Activated naive CD8-positive, alpha-beta T cell treated with anti-CD3 and anti-CD28 coated beads, Interleukin-2, amount 50 U/mL, for 24 hours (primary cell): Measurements from ENCODE around the gene SLC2A8.

Experiments
- ATAC-seq: fragments of 150-1000 bp; cut with Tn5 transposase; one replicate; pipeline ENCODE4 v1.10.0; 2021
- DNase-seq: peaks from one replicate; pipeline ENCODE4 v3.0.0; 2021
- H3K27ac Mint-ChIP-seq: one replicate; pipeline ENCODE4 v1.8.0; 2021; ENCODE audit warnings: mild to moderate bottlenecking, mixed read lengths
- H3K27me3 Mint-ChIP-seq: one replicate; pipeline ENCODE4 v1.8.0; 2021; ENCODE audit warnings: mixed read lengths
- H3K36me3 Mint-ChIP-seq: one replicate; pipeline ENCODE4 v1.8.0; 2021; ENCODE audit warnings: low read depth, mixed read lengths
- H3K4me1 Mint-ChIP-seq: one replicate; pipeline ENCODE4 v1.8.0; 2021; ENCODE audit warnings: mixed read lengths
- H3K4me3 Mint-ChIP-seq: one replicate; pipeline ENCODE4 v1.8.0; 2021; ENCODE audit warnings: mild to moderate bottlenecking, moderate library complexity, mixed read lengths
- H3K9me3 Mint-ChIP-seq: one replicate; pipeline ENCODE4 v1.8.0; 2021; ENCODE audit warnings: mixed read lengths

The SLC2A8 gene

GRCh38 chr9:127366594-127366993 lies 30.4 kb upstream of the SLC2A8 start:
- Mint-ChIP-seq H3K27me3 (peaks cover 46% of the 10 kb centered on the region), H3K27ac (no peak overlapping the region), H3K36me3 (no peaks in the 10 kb centered on the region), H3K9me3 (no peaks in the 10 kb centered on the region), H3K4me3 (no peak overlapping the region), H3K4me1 (peaks cover under 1% of the 10 kb centered on the region)
- DNase-seq (no peak), ATAC-seq (no peak)

- Mint-ChIP-seq H3K4me1 (no peaks in the 10 kb centered on the region), H3K27ac (no peak overlapping the region), H3K27me3 (peaks cover 61% of the 10 kb centered on the region), H3K9me3 (no peaks in the 10 kb centered on the region), H3K4me3 (no peak overlapping the region), H3K36me3 (no peaks in the 10 kb centered on the region)
- no peak for ATAC-seq
- DNase-seq, result no peak
These were observed 28.0 kb upstream of the SLC2A8 start for GRCh38 chr9:127368852-127369402.

- H3K9me3 Mint-ChIP-seq, result no peaks in the 10 kb centered on the region
- no peak overlapping the region for H3K27ac Mint-ChIP-seq
- H3K4me3 Mint-ChIP-seq, result no peak overlapping the region
- DNase-seq (no peak), ATAC-seq (no peak)
- H3K27me3 Mint-ChIP-seq, result peaks cover 60% of the 10 kb centered on the region
- H3K36me3 Mint-ChIP-seq, result no peaks in the 10 kb centered on the region
- H3K4me1 Mint-ChIP-seq, result no peaks in the 10 kb centered on the region
These were observed 27.5 kb upstream of the SLC2A8 start for GRCh38 chr9:127369428-127369827.

- ATAC-seq (no peak), DNase-seq (no peak)
- no peaks in the 10 kb centered on the region for H3K4me1 Mint-ChIP-seq
- H3K27ac Mint-ChIP-seq, result no peak overlapping the region
- H3K4me3 Mint-ChIP-seq, result no peak overlapping the region
- no peaks in the 10 kb centered on the region for H3K9me3 Mint-ChIP-seq
- H3K27me3 Mint-ChIP-seq, result peaks cover 65% of the 10 kb centered on the region
- H3K36me3 Mint-ChIP-seq, result no peaks in the 10 kb centered on the region
These were observed 26.8 kb upstream of the SLC2A8 start for GRCh38 chr9:127370147-127370579.

- Mint-ChIP-seq H3K4me1 (no peaks in the 10 kb centered on the region), H3K9me3 (no peaks in the 10 kb centered on the region), H3K4me3 (no peak overlapping the region), H3K27ac (peak overlapping the region; percentile 31), H3K27me3 (peaks cover 72% of the 10 kb centered on the region), H3K36me3 (no peaks in the 10 kb centered on the region)
- no peak for DNase-seq
- no peak for ATAC-seq
These were observed 26.0 kb upstream of the SLC2A8 start for GRCh38 chr9:127370672-127371648.

- no peak for ATAC-seq
- Mint-ChIP-seq H3K4me3 (no peak overlapping the region), H3K36me3 (peaks cover 6% of the 10 kb centered on the region), H3K27ac (no peak overlapping the region), H3K4me1 (no peaks in the 10 kb centered on the region), H3K27me3 (peaks cover 67% of the 10 kb centered on the region), H3K9me3 (peaks cover 3% of the 10 kb centered on the region)
- DNase-seq, result no peak
These were observed 16.5 kb upstream of the SLC2A8 start for GRCh38 chr9:127380479-127380878.

- DNase-seq, result no peak
- Mint-ChIP-seq H3K36me3 (peaks cover 6% of the 10 kb centered on the region), H3K9me3 (peaks cover 3% of the 10 kb centered on the region)
These were observed 14.4 kb upstream of the SLC2A8 start for GRCh38 chr9:127382541-127382940.

GRCh38 chr9:127384016-127384730 lies 12.8 kb upstream of the SLC2A8 start:
- peaks cover 66% of the 10 kb centered on the region for H3K27me3 Mint-ChIP-seq
- H3K4me3 Mint-ChIP-seq, result no peak overlapping the region

More at GRCh38 chr9:127382541-127382940, 14.4 kb upstream of the SLC2A8 start:
- no peak for ATAC-seq
- H3K4me3 Mint-ChIP-seq, result no peak overlapping the region
- H3K27ac Mint-ChIP-seq, result no peak overlapping the region
- H3K4me1 Mint-ChIP-seq, result peaks cover 3% of the 10 kb centered on the region
- peaks cover 73% of the 10 kb centered on the region for H3K27me3 Mint-ChIP-seq

GRCh38 chr9:127384901-127385300 lies 12.1 kb upstream of the SLC2A8 start:
- peaks cover 66% of the 10 kb centered on the region for H3K27me3 Mint-ChIP-seq
- no peak for ATAC-seq
- no peak overlapping the region for H3K4me3 Mint-ChIP-seq
- peaks cover 25% of the 10 kb centered on the region for H3K4me1 Mint-ChIP-seq
- peaks cover 3% of the 10 kb centered on the region for H3K36me3 Mint-ChIP-seq
- no peak for DNase-seq
- H3K27ac Mint-ChIP-seq, result no peak overlapping the region
- H3K9me3 Mint-ChIP-seq, result peaks cover 3% of the 10 kb centered on the region

More at GRCh38 chr9:127384016-127384730, 12.8 kb upstream of the SLC2A8 start:
- DNase-seq (no peak), ATAC-seq (no peak)
- Mint-ChIP-seq H3K4me1 (peaks cover 18% of the 10 kb centered on the region), H3K27ac (no peak overlapping the region), H3K36me3 (peaks cover 5% of the 10 kb centered on the region), H3K9me3 (peaks cover 3% of the 10 kb centered on the region)

- peaks cover 35% of the 10 kb centered on the region for H3K4me1 Mint-ChIP-seq
- no peak overlapping the region for H3K27ac Mint-ChIP-seq
- ATAC-seq (no peak), DNase-seq (no peak)
- H3K4me3 Mint-ChIP-seq, result no peak overlapping the region
- H3K36me3 Mint-ChIP-seq, result peaks cover 3% of the 10 kb centered on the region
- no peaks in the 10 kb centered on the region for H3K9me3 Mint-ChIP-seq
- H3K27me3 Mint-ChIP-seq, result peaks cover 71% of the 10 kb centered on the region
These were observed 10.7 kb upstream of the SLC2A8 start for GRCh38 chr9:127386249-127386648.

- ATAC-seq (no peak), DNase-seq (no peak)
- H3K27me3 Mint-ChIP-seq, result peaks cover 70% of the 10 kb centered on the region
- no peak overlapping the region for H3K4me3 Mint-ChIP-seq
- peaks cover 3% of the 10 kb centered on the region for H3K36me3 Mint-ChIP-seq
- H3K4me1 Mint-ChIP-seq, result peaks cover 35% of the 10 kb centered on the region
- H3K27ac Mint-ChIP-seq, result no peak overlapping the region
- H3K9me3 Mint-ChIP-seq, result no peaks in the 10 kb centered on the region
These were observed 10.0 kb upstream of the SLC2A8 start for GRCh38 chr9:127386981-127387380.

- Mint-ChIP-seq H3K36me3 (peaks cover 3% of the 10 kb centered on the region), H3K4me3 (peak overlapping the region; percentile 66), H3K27me3 (peaks cover 77% of the 10 kb centered on the region), H3K9me3 (no peaks in the 10 kb centered on the region), H3K27ac (peak overlapping the region; percentile 88), H3K4me1 (peaks cover 35% of the 10 kb centered on the region)
- peak; percentile 97 for ATAC-seq
- DNase-seq, result peak; percentile 81
These were observed 8.7 kb upstream of the SLC2A8 start for GRCh38 chr9:127388037-127388855.

- peak overlapping the region; percentile 66 for H3K4me3 Mint-ChIP-seq
- H3K9me3 Mint-ChIP-seq, result no peaks in the 10 kb centered on the region
- no peak for ATAC-seq
- peaks cover 3% of the 10 kb centered on the region for H3K36me3 Mint-ChIP-seq
- peaks cover 77% of the 10 kb centered on the region for H3K27me3 Mint-ChIP-seq
- DNase-seq, result no peak
- H3K27ac Mint-ChIP-seq, result peak overlapping the region; percentile 88
- H3K4me1 Mint-ChIP-seq, result peaks cover 35% of the 10 kb centered on the region
These were observed 8.1 kb upstream of the SLC2A8 start for GRCh38 chr9:127388856-127389238.
